ENCODE data around the gene PCDHA1.
"Not testable (repeated sequence)": the region's sequence is repeated elsewhere in the genome, so short reads cannot be mapped to it uniquely, and the experiment has no call there.

Gene PCDHA1

DNA sequence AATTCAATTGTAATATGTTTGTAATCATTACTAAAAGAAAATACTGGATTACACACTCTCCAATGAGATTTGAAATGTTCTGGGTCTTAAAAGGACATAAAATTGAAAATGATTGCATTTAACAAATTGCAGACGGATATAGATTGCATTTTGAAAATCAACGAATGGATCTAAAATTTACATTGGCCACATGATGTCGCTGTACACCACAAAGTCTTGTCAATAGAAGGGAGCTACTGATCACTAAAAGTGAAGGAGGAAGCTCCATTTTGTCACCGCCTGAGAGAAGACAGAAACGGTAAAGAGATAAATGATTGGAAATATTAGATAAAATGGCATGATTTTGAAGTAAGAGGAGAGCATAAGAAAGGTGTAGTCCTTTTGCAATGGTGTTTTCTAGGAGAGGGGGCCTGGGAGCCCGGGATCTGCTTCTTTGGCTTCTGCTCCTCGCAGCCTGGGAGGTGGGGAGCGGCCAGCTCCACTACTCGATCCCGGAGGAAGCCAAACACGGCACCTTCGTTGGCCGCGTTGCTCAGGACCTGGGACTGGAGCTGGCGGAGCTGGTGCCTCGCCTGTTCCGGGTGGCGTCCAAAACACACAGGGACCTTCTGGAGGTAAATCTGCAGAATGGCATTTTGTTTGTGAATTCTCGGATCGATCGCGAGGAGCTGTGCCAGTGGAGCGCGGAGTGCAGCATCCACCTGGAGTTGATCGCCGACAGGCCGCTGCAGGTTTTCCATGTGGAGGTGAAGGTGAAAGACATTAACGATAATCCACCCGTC lies at the start of gene PCDHA1:
Gene PCDHA1, plus strand, starts transcription at position 236 of the 782 bp plus-strand sequence.
- no peak for DNase-seq (ENCODE audit: low read depth, low spot score)

DNA sequence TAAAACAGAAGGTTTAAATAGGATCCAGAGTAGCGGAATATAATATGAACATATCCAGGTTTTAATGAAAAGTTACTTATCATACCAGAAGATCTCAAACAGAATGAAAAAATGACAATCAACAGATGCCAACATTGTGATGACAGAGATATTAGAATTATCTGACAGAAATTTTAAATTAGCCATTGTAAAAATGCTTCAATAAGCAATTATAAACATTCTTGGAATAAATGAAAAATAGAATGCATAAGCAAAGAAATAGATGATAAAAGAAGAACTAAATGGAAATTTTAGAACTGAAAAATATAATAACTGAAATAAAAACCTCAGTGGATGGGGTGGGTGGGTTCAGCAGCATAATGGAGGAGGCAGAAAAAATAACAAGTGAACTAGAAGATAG lies 48.5 kb upstream of the PCDHA1 start:
- no peak for DNase-seq (ENCODE audit: low read depth, low spot score)

DNA sequence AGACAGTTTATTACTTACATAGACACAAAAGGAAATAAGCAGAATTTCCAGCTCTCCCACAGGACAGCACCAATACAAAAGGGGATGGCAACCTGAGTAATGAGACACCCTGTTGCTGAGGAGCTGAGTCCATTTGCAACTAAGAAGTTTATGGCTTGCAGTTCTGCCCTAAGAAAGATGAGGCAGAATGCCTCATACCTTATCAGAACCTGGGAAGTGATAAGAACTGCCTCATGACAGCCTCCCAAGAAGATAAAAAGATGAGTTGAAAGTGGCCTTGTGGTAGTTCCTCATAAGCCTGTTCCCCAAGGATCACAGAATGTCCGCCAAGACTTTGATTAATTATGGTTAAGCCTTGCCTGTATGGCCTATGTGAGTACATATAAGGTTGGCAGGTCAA lies 44.0 kb upstream of the PCDHA1 start:
- DNase-seq (ENCODE audit: low read depth, low spot score): no peak

DNA sequence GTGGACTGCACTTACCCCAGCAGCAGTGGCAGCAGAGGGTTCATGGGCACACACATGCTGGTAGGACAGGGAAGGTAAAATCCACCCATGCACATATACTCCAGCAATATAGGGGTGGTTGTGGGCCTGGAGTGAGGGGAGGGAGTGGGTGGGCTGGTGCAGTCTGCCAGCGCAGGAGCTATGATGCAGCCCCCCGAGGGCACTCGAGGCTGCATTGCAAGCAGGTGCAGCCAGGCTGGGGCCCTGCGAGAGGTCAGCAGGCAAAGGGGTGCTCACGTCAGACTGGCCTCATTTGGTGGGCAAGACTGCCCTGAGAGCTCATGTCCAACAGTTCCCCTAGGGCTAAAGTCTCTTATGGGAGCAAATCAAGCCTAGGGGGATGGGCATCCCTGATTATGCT lies 32.4 kb upstream of the PCDHA1 start:
- DNase-seq (ENCODE audit: low read depth, low spot score): no peak

DNA sequence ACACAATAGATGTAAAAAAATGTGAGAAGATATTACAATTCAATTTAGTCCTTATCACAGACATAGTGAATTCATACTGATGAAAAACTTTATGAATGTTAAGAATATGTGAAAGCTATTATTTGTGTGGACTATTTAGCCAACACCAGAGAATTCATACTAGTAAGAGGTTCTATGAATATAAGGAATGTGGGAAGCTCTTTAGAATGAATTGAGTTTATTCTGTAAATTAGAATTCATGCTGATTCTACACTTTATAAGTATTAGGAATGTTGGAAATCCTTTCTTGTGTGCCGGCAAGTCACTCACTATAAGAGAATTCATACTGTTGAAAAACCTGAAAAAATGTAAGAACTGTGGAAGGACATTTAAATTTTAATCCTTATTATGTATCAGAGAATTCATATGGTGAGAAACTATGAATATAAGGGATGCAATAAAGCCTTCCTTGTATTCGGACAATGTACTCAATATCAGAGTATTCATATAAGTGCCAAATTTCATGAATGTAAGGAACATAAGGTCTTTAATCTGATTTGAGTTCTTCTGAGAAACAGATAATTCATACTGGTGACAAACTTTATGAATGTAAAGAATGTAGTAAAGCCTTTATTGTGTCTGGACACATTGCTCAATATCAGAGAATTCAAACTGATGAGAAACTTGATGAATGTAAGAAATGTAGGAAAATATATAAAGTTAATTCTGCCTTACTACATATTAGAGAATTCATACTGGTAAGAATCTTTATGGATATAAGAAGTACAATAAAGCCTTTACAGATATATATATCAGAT lies 21.6 kb upstream of the PCDHA1 start:
- DNase-seq (ENCODE audit: low read depth, low spot score): no peak

DNA sequence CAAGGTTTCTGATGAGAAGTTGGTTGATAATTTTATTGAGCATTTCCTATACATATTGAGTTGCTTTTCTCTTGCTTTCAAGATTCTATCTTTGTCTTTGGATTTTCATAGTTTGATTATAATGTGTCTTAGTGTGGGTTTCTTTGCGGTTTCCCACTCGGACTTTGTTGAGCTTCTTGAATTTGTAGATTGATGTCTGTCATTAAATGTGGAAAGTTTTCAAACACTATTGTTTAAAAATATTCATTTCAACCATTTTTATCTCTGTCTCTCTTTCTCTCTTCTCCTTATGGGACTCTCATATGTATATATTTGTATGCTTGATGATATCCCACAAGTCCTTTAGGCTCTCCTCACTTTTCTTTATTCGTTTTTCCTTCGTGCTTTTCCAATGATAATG lies 18.5 kb upstream of the PCDHA1 start:
- no peak for DNase-seq (ENCODE audit: low read depth, low spot score)

DNA sequence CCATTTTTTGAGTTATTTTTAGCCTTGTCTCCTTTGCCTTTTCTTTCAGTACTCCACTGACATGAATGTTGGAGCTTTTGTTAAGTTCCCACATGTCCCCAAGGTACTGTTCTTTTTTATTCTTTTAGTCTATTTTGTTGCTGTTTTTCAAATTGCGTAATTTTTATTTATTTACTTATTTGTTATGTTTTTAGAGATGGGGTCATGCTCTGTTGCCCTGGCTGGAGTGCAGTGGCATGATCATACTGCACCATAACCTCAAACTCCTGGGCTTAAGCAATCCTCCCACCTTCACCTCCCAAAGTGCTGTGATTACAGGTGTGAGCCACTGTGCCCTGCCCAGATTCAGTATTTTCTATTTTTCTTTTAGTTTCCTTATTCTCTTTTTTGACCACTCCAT lies 5.4 kb upstream of the PCDHA1 start:
- DNase-seq (ENCODE audit: low read depth, low spot score): no peak

DNA sequence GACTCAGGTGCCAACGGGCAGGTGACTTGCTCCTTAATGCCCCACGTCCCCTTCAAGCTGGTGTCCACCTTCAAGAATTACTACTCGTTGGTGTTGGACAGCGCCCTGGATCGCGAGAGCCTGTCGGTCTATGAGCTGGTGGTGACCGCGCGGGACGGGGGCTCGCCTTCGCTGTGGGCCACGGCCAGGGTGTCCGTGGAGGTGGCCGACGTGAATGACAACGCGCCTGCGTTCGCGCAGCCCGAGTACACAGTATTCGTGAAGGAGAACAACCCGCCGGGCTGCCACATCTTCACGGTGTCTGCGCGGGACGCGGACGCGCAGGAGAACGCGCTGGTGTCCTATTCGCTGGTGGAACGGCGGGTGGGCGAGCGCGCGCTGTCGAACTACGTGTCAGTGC lies 1.5 kb downstream of the PCDHA1 start:
- DNase-seq (ENCODE audit: low read depth, low spot score): not testable (repeated sequence)

DNA sequence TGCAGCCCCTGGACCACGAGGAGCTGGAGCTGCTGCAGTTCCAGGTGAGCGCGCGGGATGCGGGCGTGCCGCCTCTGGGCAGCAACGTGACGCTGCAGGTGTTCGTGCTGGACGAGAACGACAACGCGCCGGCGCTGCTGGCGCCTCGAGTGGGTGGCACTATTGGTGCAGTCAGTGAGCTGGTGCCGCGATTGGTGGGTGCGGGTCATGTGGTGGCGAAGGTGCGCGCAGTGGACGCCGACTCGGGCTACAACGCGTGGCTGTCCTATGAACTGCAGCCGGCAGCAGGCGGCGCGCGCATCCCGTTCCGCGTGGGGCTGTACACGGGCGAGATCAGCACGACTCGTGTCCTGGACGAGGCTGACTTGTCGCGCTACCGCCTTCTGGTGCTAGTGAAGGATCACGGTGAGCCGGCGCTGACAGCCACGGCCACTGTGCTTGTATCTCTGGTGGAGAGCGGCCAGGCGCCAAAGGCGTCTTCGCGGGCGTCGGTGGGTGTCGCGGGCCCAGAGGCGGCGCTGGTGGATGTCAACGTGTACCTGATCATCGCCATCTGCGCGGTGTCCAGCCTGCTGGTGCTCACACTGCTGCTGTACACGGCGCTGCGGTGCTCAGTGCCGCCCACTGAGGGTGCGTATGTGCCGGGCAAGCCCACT lies 2.0 kb downstream of the PCDHA1 start:
- not testable (repeated sequence) for DNase-seq (ENCODE audit: low read depth, low spot score)

DNA sequence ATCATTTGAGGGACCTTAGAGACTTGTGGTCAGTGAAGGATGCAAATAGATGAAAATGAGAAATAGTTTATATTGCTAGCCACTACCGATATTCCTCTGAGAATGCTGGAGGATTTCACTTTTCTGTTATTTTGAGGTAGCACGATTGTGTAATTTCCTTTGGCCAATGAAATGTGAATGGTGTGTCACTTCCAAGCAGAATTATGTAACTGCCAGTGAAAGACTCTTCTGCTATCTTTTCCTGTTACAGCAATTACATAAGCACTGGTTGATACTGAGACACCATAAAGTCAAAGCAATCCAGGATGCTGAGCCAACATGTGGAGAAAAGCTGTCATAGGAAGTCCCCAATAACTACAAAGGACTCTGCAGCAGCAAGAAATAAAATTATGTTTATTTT lies 5.1 kb downstream of the PCDHA1 start:
- no peak for DNase-seq (ENCODE audit: low read depth, low spot score)

DNA sequence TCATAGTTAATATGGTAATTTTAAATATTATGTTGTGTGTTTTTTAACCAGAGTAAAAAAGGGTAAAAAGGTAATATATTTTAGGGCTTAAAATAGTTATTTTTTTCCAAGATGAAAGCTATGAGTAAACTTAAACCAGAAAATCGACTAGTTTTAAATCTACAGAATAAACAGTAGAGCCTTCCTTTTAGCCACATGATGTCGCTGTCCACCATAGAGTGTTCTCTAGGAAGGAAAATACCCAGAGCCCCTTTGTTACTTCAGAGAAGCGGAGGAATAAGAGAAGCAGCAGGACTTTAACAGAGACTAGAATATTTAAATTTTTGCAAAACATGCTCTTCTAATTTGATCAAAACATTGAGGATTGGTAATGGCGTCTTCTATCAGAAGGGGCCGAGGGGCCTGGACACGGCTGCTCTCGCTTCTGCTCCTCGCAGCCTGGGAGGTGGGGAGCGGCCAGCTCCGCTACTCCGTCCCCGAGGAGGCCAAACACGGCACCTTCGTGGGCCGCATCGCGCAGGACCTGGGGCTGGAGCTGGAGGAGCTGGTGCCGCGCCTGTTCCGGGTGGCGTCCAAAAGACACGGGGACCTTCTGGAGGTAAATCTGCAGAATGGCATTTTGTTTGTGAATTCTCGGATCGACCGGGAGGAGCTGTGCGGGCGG lies 8.8 kb downstream of the PCDHA1 start, which contains the start of gene PCDHA2:
Gene PCDHA2, plus strand, starts transcription at position 258 of the 664 bp plus-strand sequence.
- no peak for DNase-seq (ENCODE audit: low read depth, low spot score)

DNA sequence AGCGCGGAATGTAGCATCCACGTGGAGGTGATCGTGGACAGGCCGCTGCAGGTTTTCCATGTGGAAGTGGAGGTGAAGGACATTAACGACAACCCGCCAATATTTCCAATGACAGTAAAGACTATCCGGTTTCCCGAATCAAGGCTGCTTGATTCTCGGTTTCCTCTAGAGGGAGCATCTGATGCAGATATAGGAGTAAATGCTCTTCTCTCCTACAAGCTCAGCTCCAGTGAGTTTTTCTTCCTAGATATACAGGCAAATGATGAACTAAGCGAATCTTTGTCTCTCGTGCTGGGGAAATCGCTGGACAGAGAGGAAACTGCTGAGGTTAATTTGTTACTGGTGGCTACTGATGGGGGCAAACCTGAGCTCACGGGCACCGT lies 9.3 kb downstream of the PCDHA1 start:
- DNase-seq (ENCODE audit: low read depth, low spot score): no peak

DNA sequence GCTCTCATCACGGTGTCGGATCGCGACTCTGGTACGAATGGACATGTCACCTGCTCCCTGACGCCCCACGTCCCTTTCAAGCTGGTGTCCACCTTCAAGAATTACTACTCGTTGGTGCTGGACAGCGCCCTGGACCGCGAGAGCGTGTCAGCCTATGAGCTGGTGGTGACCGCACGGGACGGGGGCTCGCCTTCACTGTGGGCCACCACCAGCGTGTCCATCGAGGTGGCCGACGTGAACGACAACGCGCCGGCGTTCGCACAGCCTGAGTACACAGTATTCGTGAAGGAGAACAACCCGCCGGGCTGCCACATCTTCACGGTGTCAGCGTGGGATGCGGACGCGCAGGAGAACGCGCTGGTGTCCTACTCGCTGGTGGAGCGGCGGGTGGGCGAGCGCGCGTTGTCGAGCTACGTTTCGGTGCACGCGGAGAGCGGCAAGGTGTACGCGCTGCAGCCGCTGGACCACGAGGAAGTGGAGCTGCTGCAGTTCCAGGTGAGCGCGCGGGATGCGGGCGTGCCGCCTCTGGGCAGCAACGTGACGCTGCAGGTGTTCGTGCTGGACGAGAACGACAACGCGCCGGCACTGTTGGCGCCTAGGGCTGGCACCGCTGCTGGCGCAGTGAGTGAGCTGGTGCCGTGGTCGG lies 10.3 kb downstream of the PCDHA1 start:
- not testable (repeated sequence) for DNase-seq (ENCODE audit: low read depth, low spot score)

DNA sequence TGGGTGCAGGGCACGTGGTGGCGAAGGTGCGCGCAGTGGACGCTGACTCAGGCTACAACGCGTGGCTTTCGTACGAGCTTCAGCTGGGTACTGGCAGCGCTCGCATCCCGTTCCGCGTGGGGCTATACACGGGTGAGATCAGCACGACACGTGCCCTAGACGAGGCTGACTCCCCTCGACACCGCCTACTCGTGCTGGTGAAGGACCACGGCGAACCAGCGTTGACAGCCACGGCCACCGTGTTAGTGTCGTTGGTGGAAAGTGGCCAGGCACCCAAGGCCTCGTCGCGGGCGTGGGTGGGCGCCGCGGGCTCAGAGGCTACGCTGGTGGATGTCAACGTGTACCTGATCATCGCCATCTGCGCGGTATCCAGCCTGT lies 10.8 kb downstream of the PCDHA1 start:
- DNase-seq (ENCODE audit: low read depth, low spot score): no peak

DNA sequence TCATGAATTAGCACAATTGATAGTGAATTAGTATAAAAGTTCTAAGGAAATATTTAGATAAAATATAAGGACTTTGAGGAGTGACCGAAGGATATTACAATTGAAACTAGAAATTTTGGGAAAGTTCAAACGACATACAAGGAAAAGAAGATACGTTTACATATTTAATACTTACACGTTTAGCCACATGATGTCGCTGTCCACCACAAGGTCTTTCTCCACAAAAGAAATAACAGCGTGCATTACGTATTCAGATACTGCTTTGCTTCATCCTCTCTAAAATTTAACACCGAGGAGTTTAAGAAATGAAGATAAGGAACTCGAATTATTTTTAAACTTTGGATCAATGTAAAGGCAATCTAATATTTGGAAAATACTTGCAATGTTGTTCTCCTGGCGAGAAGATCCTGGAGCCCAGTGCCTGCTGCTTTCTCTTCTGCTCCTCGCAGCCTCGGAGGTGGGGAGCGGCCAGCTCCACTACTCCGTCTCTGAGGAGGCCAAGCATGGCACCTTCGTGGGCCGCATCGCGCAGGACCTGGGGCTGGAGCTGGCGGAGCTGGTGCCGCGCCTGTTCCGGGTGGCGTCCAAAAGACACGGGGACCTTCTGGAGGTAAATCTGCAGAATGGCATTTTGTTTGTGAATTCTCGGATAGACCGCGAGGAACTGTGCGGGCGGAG lies 15.0 kb downstream of the PCDHA1 start, which contains the start of gene PCDHA3:
Gene PCDHA3, plus strand, starts transcription at position 242 of the 678 bp plus-strand sequence.
- no peak for DNase-seq (ENCODE audit: low read depth, low spot score)

DNA sequence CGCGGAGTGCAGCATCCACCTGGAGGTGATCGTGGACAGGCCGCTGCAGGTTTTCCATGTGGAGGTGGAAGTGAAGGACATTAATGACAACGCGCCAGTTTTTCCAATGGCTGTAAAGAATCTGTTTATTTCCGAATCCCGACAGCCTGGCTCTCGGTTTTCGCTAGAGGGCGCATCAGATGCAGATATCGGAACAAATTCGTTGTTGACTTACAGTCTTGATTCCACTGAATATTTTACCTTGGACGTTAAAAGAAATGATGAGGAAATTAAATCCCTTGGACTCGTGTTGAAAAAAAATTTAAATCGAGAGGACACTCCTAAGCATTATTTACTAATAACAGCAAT lies 15.5 kb downstream of the PCDHA1 start:
- no peak for DNase-seq (ENCODE audit: low read depth, low spot score)

DNA sequence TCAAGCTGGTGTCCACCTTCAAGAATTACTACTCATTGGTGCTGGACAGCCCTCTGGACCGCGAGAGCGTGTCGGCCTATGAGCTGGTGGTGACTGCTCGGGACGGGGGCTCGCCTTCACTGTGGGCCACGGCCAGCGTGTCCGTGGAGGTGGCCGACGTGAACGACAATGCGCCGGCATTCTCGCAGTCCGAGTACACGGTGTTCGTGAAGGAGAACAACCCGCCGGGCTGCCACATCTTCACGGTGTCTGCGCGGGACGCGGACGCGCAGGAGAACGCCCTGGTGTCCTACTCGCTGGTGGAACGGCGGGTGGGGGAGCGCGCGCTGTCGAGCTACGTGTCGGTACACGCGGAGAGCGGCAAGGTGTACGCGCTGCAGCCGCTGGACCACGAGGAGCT lies 16.4 kb downstream of the PCDHA1 start:
- not testable (repeated sequence) for DNase-seq (ENCODE audit: low read depth, low spot score)

DNA sequence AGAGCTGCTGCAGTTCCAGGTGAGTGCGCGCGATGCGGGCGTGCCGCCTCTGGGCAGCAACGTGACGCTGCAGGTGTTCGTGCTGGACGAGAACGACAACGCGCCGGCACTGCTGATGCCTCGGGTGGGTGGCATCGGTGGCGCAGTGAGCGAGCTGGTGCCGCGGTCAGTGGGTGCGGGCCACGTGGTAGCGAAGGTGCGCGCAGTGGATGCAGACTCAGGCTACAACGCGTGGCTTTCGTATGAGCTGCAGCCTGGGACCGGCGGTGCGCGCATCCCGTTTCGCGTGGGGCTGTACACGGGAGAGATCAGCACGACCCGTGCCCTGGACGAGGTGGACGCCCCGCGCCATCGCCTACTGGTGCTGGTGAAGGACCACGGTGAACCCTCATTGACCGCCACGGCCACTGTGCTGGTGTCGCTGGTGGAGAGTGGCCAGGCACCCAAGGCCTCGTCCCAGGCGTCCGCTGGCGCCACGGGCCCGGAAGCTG lies 16.9 kb downstream of the PCDHA1 start:
- no peak for DNase-seq (ENCODE audit: low read depth, low spot score)

DNA sequence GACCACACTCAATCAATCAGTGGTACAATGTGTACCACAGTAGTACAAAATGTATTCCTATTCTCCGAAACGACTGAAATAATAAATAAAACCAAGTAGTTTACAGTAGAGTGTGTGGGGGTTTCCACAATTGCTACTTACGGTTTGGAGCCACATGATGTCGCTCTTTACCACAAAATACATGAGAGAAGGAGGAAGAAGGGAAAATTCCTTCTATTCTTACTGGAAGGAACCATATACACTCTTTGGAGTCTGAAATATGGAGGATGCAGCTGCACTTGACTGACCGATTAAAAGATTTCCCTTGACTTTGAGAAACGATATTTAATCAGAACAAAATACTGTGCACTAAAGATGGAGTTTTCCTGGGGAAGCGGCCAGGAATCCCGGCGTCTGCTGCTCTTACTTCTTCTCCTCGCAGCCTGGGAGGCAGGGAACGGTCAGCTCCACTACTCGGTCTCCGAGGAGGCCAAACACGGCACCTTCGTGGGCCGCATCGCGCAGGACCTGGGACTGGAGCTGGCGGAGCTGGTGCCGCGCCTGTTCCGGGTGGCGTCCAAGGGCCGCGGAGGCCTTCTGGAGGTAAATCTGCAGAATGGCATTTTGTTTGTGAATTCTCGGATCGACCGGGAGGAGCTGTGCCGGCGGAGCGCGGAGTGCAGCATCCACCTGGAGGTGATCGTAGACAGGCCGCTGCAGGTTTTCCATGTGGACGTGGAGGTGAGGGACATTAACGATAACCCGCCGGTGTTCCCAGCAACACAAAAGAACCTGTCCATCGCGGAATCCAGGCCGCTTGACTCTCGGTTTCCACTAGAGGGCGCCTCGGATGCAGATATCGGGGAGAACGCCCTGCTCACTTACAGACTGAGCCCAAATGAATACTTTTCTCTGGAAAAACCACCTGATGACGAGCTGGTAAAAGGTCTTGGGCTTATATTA lies 21.2 kb downstream of the PCDHA1 start, which contains the start of gene PCDHA4:
Gene PCDHA4, plus strand, starts transcription at position 235 of the 942 bp plus-strand sequence.
- DNase-seq (ENCODE audit: low read depth, low spot score): no peak
